Ramos (cell line): Measurements from ENCODE around the gene KCNN2.

ENCODE experiments used
- in situ Hi-C: fragments of 300-500 bp; cut with MboI; formaldehyde crosslinking; loops from one replicate; pipeline ENCODE4 v1.14.3; 2022; ENCODE audit warnings: low sequenced_read_pairs; ENCODE audit not compliant: unreplicated experiment

Gene KCNN2

GRCh38 chr5:114362197-114362976, 517 bp downstream of the KCNN2 start:
- in situ Hi-C loops: no loop called here

DNA sequence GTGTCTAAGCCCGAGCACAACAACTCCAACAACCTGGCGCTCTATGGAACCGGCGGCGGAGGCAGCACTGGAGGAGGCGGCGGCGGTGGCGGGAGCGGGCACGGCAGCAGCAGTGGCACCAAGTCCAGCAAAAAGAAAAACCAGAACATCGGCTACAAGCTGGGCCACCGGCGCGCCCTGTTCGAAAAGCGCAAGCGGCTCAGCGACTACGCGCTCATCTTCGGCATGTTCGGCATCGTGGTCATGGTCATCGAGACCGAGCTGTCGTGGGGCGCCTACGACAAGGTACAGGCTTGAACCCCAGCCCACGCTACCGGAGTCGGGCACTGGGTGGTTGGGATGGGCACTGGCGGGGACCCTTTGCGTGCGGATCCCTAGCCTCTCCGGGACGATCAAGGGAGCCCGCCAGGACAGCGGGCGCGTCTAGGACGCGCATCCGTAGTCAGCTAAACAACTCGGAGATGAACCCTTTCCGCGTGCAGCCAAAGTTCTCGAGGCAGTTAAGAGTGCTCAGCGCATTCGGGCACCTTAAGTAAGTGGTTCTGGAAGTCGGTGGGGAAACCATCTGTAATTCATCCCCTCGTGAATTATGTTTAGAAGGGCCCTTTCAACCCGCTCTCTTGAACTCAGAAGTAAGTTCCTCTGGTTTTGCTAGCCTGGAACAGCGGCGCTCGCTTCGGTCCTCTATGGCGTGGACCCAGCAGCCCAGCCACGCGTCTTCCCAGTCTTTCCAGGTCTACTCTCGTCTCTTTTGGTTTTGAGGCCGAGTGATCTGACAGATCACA, 1.3 kb downstream of the KCNN2 start:
- in situ Hi-C loops: no loop called here

DNA sequence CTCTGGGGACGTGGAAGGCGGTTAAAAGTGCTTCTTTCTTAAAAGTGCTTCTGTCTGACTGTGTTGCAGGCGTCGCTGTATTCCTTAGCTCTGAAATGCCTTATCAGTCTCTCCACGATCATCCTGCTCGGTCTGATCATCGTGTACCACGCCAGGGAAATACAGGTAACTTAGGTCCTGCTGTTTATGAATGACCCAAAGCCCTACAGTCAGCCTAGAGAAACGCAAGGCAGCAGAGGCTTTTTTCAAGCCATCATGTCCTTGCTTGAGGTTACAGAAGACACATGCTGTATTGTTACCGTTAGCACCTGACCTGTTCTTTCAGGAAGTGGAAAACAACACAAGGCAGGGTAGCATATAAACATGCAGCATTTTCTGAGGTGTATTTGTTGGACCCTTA, 2.0 kb downstream of the KCNN2 start:
- in situ Hi-C loops: no loop called here

- in situ Hi-C loops: no loop called here
These were observed 5.2 kb downstream of the KCNN2 start for GRCh38 chr5:114367029-114367428.

- in situ Hi-C loops: no loop called here
These were observed 8.0 kb downstream of the KCNN2 start for GRCh38 chr5:114369680-114370417.

DNA sequence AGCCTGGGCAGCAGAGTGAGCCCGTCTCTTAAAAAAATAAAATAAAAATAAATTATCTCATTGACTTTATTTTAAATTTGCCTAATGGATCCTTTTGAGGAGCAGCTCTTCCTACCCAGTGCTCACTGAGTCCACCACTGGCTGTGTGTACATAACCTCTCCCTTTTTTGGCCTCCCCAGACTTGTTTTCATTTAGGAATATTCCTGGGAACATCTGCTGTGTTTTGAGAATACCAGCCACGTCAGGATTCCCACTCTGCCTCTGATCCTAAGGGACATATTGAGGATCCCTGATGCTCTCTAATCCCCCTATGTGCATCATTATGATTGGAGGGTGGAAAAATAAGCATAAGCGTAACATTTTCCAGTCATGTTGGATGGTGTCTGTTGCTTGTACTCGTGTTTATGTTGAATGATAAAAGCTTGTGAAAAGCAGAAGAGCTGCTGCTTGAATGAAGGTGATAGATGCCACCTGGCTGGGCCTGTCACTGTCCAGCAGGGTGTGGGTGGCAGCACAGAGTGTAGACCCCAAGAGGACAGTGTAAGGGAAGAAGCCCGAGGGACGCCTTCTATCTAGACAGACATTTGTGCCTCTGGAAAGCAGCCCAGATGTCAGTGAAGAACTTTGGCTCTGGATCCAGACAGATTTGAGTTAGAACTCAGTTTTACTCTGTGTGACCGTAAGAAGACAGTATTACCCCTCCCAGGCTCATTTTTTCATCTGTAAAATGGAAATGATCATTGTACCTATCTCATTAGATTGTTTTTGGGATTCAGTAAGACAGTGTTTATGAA, 15.4 kb downstream of the KCNN2 start:
- in situ Hi-C loops: no loop called here

DNA sequence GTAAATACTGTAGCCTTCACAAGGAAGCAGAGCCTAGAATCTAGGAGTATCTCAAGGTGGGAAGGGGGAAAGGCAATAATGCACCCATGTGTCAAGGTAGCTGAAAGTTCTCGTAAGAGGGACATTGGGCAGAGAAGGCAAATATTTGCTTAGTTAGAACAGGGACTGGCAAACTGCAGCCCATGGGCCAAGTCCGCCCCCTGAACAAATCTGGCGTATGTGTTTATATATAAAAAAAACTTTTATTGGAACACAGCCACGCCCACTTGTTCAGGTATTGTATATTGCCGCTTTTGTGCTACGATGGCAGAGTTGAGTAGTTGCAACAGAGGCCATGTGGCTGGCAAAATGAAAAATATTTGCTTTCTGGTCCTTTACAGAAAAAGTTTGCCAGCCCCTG, 16.1 kb downstream of the KCNN2 start:
- in situ Hi-C loops: no loop called here

DNA sequence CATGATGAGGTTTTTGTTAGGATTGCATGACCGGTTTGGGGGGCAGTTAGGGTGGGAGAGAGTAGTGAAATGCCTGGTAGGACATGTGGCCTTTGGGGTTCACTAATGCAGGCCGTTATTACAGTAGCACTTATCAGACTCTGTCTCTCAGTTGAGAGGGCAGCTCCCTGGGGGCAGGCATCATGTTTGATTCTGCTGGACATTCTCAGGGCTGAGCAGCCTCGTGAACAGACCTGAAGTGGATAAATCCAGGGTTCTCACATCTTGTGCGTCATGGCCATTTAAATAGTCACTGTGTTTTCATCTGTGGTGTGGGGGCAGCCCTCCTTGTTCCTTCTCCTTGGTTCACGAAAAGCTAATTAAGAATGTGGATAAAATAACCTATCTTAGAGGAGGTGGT, 18.9 kb downstream of the KCNN2 start:
- in situ Hi-C loops: no loop called here

- in situ Hi-C loops: no loop called here
These were observed 25.6 kb downstream of the KCNN2 start for GRCh38 chr5:114387433-114387832.

DNA sequence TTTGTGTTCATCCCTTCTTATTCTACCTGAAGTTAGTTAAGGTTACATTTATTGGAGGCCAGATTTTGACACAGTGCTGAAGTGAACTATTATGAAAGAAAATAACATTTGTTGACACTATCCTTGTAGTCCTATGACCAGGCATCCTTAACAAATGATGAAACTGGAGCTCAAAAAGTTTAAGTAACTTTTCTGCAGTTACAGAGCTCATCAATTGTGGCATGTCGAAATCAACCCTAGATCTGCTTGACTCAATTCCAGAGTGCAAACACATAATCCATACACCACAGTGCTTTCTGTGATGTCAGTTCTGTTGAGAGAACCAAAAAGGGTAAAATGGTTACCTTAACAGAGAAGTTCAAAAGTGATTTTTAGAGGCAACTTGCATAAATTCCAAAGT, 28.6 kb downstream of the KCNN2 start:
- in situ Hi-C loops: no loop called here

GRCh38 chr5:114391321-114391720, 29.5 kb downstream of the KCNN2 start:
- in situ Hi-C loops: no loop called here

DNA sequence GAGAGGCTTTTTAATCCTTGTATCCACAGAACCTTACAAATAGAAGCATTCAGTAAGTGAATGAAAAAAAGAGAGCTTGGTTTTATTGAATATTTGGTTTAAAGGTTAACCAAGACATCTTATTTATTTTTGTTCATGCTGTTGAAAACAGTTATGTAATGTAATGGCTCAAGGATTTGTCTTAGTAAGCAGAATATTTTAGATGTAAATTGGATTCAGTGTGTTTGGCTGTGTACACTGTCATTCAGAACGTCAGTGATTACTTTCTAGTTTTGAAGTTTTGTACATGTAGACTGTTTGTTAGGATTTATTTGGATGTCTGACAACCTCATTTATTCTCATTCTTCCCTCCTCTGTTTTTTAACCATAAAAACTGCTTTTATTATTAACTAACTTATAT, 31.3 kb downstream of the KCNN2 start:
- in situ Hi-C loops: no loop called here

- in situ Hi-C loops: no loop called here
These were observed 40.3 kb downstream of the KCNN2 start for GRCh38 chr5:114402206-114402605.

DNA sequence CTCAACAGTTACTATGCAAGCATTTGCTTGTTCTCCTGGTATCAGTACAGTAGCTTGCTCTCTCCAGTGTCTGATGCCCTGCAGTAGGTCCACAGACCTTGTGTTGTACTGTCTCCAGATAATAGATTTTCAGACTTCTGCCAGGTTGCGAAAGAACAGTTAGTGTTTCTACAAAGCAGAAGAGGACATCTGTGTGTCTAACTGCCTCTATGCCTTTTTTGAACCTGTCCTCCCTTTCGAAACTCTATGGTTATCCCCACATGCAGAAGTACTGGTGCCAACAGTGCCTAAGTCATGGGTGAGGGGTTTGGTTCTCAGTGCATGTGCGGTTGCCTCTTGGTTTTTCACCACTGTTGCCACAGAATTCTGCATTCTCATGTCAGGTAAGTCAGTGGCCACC, 45.9 kb downstream of the KCNN2 start:
- in situ Hi-C loops: no loop called here

DNA sequence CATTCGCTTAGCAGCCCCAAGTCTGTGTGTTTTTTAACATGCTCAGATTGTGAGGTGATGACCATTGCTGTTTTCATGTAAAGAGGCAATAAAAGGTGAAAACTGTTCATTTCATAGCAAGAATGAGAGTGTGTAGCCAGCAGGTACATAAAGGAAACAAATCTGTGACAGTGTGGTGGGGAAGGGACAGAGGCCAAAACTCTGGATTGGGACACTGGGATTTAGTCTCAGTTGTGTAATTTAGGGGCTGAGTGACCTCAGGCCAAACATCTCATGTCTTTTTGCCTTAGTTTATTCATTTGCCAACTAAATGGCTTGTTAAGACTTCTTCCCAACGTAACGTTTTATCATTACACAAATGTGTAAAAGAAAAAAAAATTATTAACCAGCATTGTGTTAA, 47.0 kb downstream of the KCNN2 start:
- in situ Hi-C loops: no loop called here

- in situ Hi-C loops: no loop called here
These were observed 49.6 kb downstream of the KCNN2 start for GRCh38 chr5:114411380-114411931.

DNA sequence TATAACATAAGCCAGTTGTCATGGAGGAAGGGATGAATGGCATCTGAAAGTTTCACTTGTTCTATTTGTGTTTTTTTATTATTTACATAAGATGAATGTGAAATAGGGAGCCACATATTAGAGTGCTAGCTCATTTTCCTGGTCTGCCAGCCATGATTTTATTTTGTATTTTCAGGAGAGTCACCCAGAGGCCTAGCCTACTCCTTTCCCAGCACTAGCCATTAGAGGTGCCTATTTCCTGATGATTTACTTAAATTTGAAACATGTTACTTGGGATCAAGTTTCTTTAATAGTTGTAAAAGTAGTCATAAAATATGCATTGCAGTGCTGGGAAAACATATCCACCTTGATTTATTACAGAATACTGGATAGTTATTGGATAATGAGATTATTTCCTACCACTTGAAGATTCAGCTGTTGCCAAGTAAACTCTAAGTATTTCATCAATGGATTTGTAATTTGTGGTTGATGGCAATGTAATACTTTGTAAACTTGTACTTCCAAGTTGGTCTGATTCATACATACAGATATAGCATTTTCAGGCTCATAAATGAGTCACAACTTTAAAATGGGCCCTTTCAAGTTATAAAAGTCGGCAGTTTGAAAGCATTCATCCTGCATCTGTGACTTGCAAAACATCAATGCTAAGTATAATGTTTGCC, 50.8 kb downstream of the KCNN2 start:
- in situ Hi-C loops: no loop called here

DNA sequence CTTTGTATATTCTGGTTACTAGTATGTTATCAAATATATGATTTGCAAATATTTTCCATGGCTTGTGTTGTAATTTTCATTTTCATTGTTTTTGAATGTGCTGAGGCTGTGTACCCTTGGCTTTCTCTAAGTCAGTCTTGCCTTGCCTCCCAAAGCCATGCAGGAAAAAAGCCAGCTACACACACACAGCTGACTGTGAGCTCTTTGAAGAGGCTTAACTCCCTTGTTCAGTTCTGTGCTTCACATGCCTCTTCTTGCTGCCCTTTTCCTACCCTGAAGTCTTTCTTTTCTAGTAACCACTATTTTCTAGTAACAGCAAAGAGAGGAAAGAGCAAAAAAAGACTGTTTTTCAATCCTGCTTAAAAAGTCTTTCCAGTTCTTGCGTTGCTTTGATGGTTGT, 53.9 kb downstream of the KCNN2 start:
- in situ Hi-C loops: no loop called here

DNA sequence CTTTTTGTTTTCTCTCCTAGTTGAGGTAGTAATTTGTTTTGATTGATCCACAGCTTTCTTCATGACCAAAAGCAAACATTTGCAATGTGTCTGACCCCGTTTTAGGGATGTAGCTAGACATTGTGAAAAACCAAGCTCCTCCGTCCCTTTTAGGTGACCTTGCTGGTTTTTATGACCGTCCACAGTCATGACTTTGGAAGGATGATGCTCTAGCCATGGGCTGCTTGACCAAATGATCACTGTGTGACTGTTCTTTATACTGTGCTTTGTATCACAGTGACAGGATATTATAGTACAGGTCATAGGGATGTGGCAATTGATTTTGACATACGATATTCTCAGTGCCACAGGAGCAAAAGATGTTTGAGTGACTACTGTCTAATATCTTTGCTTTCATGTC, 54.4 kb downstream of the KCNN2 start:
- in situ Hi-C loops: no loop called here

- in situ Hi-C loops: no loop called here
These were observed 55.6 kb downstream of the KCNN2 start for GRCh38 chr5:114417519-114417918.
